Measurements from ENCODE around the gene NPC2.

GRCh38 chr14:74474376-74474775 is 18.7 kb downstream of the NPC2 start:
- TF ChIP-seq CEBPB (IDR thresholded peaks at IDR 0.05; ENCODE audit: low read depth, low read length), result no peak
- TF ChIP-seq POLR2A (IDR thresholded peaks at IDR 0.05; ENCODE audit: low read depth, low read length), result no peak
- no peak for TF ChIP-seq FOS (IDR thresholded peaks at IDR 0.05; ENCODE audit: low read depth, low read length)
- TF ChIP-seq RAD21 (IDR thresholded peaks at IDR 0.05; ENCODE audit: low read length), result no peak
- no peak for TF ChIP-seq MAFK (IDR thresholded peaks at IDR 0.05; ENCODE audit: low read depth, low read length)
- no peak for TF ChIP-seq CTCF (conservative IDR thresholded peaks at IDR 0.05; ENCODE audit: low read depth, low read length)
- no peak for TF ChIP-seq SMC3 (IDR thresholded peaks at IDR 0.05; ENCODE audit: low read depth, low read length)
- TF ChIP-seq MXI1 (IDR thresholded peaks at IDR 0.05; ENCODE audit: borderline replicate concordance, low read depth, low read length), result no peak
- no peak for TF ChIP-seq RFX5 (IDR thresholded peaks at IDR 0.05; ENCODE audit: low read depth, low read length)
- TF ChIP-seq MAZ (IDR thresholded peaks at IDR 0.05; ENCODE audit: borderline replicate concordance, low read depth, low read length), result no peak
- TF ChIP-seq CHD1 (IDR thresholded peaks at IDR 0.05; ENCODE audit: low read depth, low read length), result no peak
- TF ChIP-seq USF2 (IDR thresholded peaks at IDR 0.05; ENCODE audit: low read depth, low read length), result no peak
